ENCODE results near the gene CNN3. TPM values are rescaled to one million over a fixed set of nuclear protein-coding genes. Genes with fewer than 3 reads are reported as not detected.

The CNN3 gene
- total and polyA plus RNA-seq, 3 experiments from 2014 or later: 1.6 to 2.8 (median 2.3) TPM

DNA sequence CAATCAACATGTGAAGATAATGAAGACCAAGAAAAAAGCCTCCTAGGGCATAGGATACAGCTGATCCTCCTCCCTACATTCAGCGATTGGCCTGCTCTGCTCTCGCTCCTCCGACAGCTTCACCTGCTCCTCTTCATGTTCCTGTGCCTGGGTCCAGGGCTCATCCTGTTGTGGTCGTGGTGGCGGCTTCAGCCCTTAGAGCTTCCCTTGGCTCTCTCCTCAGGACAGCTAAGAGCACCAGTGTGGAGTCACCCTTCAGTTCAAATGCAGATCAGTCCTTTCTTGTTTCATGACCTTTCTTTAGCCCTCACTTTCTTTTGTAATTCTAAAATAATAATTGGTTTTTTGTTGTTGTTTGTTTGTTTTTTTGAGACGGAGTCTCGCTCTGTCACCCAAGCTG lies 18.7 kb downstream of the CNN3 start:
- Histone ChIP-seq H3K4me1 (ENCODE audit: insufficient read depth, low read length) (no peaks in the 10 kb centered on the region), H3K4me3 (ENCODE audit: low read length) (no peak overlapping the region), H3K27ac (ENCODE audit: low read depth, low read length) (no peak overlapping the region), H3K27me3 (ENCODE audit: insufficient read depth, low read length, poor library complexity, severe bottlenecking) (no peaks in the 10 kb centered on the region), H3K9me3 (ENCODE audit: low read length) (no peaks in the 10 kb centered on the region), H3K36me3 (ENCODE audit: insufficient read depth, low read length) (no peaks in the 10 kb centered on the region)
- POLR2A ChIA-PET: no interaction called here
- Mint-ChIP-seq H3K27me3 (peaks cover 5 to 42% of the 10 kb centered on the region in 2 donors), H3K27ac (no peak overlapping the region), H3K4me3 (no peak overlapping the region), H3K9me3 (no peaks in the 10 kb centered on the region), H3K4me1 (no peaks in the 10 kb centered on the region), H3K36me3 (peaks cover 0 to 2% (median 0%) of the 10 kb centered on the region in 3 donors)
- no peak for DNase-seq
- CTCF ChIA-PET: no interaction called here

DNA sequence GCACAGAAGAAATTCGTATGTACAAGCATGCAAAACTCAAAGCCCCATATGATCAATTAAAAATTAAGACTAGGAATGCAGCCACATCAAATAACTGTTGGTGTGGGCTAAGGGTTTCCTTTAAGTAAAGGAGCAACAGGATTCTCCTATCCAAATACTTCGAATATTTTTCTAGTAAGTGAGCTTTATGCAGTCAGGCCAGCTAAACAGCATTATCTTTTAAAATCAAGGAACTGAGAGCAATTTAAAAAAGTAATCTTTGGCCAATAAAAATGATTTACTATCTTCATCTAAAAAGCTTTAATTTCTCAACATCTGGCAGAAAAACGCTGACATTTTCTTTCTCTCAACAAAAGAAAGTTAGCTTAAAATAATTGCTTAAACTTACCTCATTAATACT lies 19.8 kb downstream of the CNN3 start:
- Histone ChIP-seq H3K4me1 (ENCODE audit: insufficient read depth, low read length) (no peaks in the 10 kb centered on the region), H3K9me3 (ENCODE audit: low read length) (no peaks in the 10 kb centered on the region), H3K4me3 (ENCODE audit: low read length) (no peak overlapping the region), H3K27ac (ENCODE audit: low read depth, low read length) (no peak overlapping the region), H3K27me3 (ENCODE audit: insufficient read depth, low read length, poor library complexity, severe bottlenecking) (no peaks in the 10 kb centered on the region), H3K36me3 (ENCODE audit: insufficient read depth, low read length) (no peaks in the 10 kb centered on the region)
- Mint-ChIP-seq H3K27ac (no peak overlapping the region), H3K9me3 (no peaks in the 10 kb centered on the region), H3K4me1 (no peaks in the 10 kb centered on the region), H3K27me3 (peaks cover 4 to 42% of the 10 kb centered on the region in 2 donors), H3K36me3 (peaks cover 0 to 2% (median 0%) of the 10 kb centered on the region in 3 donors), H3K4me3 (no peak overlapping the region)
- no peak for DNase-seq
- CTCF ChIA-PET: no interaction called here
- POLR2A ChIA-PET: no interaction called here

DNA sequence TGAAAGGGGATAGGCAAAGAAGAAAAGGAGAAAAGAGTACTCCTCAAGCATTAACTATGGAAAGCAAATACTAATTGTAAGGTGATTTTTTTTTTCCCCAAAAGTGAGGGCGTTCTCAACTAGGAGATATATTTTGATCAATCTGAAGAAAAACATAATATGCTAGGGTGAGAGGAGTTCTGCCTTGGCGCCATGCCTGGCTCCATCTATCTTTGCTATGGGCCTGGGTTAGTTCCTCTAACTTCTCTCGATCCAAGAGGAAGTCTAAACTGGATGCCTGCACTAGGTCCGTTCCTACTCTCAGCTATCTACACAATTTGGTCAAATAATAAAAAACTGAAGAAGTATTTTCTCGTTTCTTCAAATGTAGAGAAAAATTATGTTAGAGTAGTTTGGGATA lies 20.5 kb downstream of the CNN3 start:
- Histone ChIP-seq H3K27me3 (ENCODE audit: insufficient read depth, low read length, poor library complexity, severe bottlenecking) (no peaks in the 10 kb centered on the region), H3K27ac (ENCODE audit: low read depth, low read length) (no peak overlapping the region), H3K9me3 (ENCODE audit: low read length) (no peaks in the 10 kb centered on the region), H3K4me1 (ENCODE audit: insufficient read depth, low read length) (no peaks in the 10 kb centered on the region), H3K36me3 (ENCODE audit: insufficient read depth, low read length) (no peaks in the 10 kb centered on the region), H3K4me3 (ENCODE audit: low read length) (no peak overlapping the region)
- peaks cover 4 to 42% of the 10 kb centered on the region in 2 donors for H3K27me3 Mint-ChIP-seq
- DNase-seq: no peak
- no peak overlapping the region for H3K4me3 Mint-ChIP-seq
- ChIA-PET CTCF (no interaction called here), POLR2A (no interaction called here)
- no peak overlapping the region for H3K27ac Mint-ChIP-seq
- no peaks in the 10 kb centered on the region for H3K4me1 Mint-ChIP-seq
- H3K36me3 Mint-ChIP-seq: peaks cover 0 to 2% (median 0%) of the 10 kb centered on the region in 3 donors
- no peaks in the 10 kb centered on the region for H3K9me3 Mint-ChIP-seq

DNA sequence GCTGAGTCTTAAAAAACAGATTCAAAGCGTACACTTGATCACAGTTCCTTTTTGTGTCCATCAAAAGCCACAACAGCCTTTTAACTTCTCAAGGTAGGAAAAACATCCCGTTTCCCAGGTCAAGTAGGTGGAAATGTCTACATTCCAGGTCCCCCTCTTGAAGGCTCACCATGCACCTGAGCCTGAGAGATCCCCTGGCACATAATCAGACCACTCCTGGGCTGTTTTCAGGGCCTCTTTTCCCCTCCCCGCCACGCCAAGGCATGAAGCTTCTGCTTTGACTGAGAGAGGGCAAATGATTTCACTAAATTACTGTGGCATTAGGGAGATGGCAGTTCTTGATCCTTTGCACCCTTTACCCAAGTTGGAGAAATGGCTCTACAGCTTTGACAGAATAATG lies 21.7 kb downstream of the CNN3 start:
- Histone ChIP-seq H3K4me3 (ENCODE audit: low read length) (no peak overlapping the region), H3K36me3 (ENCODE audit: insufficient read depth, low read length) (no peaks in the 10 kb centered on the region), H3K27ac (ENCODE audit: low read depth, low read length) (no peak overlapping the region), H3K4me1 (ENCODE audit: insufficient read depth, low read length) (no peaks in the 10 kb centered on the region), H3K9me3 (ENCODE audit: low read length) (no peaks in the 10 kb centered on the region), H3K27me3 (ENCODE audit: insufficient read depth, low read length, poor library complexity, severe bottlenecking) (no peaks in the 10 kb centered on the region)
- peaks cover 4 to 31% of the 10 kb centered on the region in 2 donors for H3K27me3 Mint-ChIP-seq
- peaks cover 0 to 2% (median 0%) of the 10 kb centered on the region in 3 donors for H3K36me3 Mint-ChIP-seq
- no peak overlapping the region for H3K27ac Mint-ChIP-seq
- CTCF ChIA-PET: no interaction called here
- POLR2A ChIA-PET: no interaction called here
- no peaks in the 10 kb centered on the region for H3K9me3 Mint-ChIP-seq
- no peaks in the 10 kb centered on the region for H3K4me1 Mint-ChIP-seq
- no peak overlapping the region for H3K4me3 Mint-ChIP-seq
- DNase-seq: no peak

DNA sequence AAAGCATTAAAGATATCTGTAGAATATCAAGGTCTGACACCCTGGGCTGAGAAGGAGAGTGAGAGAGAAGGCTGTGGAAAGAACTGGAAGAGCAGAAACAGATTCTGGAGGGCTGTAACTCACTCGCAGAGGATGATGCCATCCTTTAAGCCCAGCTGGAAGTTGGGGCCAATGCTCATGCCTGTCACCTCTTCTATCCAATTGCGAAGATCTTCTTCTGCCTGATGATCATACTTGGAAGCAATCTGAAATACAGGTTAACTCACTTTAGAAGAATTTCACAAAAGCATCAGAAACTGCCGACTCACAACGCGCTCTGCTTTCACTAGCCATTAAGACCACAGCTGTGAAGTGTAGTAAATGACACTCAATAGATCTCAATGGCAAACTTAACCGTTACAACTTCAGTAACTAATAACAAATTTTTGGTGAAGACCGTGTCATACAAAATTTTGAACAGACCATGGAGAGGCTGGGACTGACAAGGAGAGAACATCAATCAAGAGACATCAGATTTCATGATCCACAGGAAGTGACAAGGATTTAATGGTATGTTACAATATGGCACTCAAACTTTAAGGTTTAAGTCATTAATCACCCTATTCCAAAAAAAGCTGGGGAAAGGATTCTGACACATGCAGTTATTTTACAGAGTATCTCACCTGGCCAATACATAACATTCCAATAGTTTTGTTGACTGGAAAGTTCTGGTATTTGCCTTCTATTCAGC lies 23.5 kb downstream of the CNN3 start:
- H3K9me3 Mint-ChIP-seq: no peaks in the 10 kb centered on the region
- H3K4me3 Mint-ChIP-seq: no peak overlapping the region
- no peak overlapping the region for H3K4me3 ChIP-seq (ENCODE audit: low read length)
- H3K36me3 Mint-ChIP-seq: peaks cover 0 to 2% (median 0%) of the 10 kb centered on the region in 3 donors
- H3K4me1 Mint-ChIP-seq: no peaks in the 10 kb centered on the region
- no peaks in the 10 kb centered on the region for H3K9me3 ChIP-seq (ENCODE audit: low read length)
- peaks cover 4 to 21% of the 10 kb centered on the region in 2 donors for H3K27me3 Mint-ChIP-seq
- H3K36me3 ChIP-seq (ENCODE audit: insufficient read depth, low read length): no peaks in the 10 kb centered on the region
- H3K27me3 ChIP-seq (ENCODE audit: insufficient read depth, low read length, poor library complexity, severe bottlenecking): no peaks in the 10 kb centered on the region
- ChIA-PET CTCF (no interaction called here), POLR2A (no interaction called here)
- no peak for DNase-seq
- no peak overlapping the region for H3K27ac Mint-ChIP-seq
- H3K27ac ChIP-seq (ENCODE audit: low read depth, low read length): no peak overlapping the region
- no peaks in the 10 kb centered on the region for H3K4me1 ChIP-seq (ENCODE audit: insufficient read depth, low read length)

DNA sequence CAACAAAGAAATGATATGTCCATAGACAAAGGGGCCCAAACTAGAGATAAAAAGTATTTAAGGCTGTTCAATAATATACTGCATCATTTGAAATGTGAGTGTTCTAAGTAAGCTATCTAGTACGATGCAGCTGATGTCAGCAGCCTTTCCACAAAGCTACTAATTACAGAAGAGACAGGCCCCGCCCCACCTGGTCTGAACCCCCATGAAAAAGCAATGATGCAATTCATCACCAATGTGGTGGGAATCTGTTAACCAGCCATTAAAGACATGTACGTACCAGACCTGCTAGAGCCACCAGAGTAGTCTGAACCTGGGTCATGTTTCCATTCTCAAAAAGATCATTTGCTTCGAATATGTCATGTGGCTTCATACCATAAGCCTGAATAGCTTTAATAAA lies 25.1 kb downstream of the CNN3 start:
- Histone ChIP-seq H3K9me3 (ENCODE audit: low read length) (no peaks in the 10 kb centered on the region), H3K4me1 (ENCODE audit: insufficient read depth, low read length) (no peaks in the 10 kb centered on the region), H3K27me3 (ENCODE audit: insufficient read depth, low read length, poor library complexity, severe bottlenecking) (no peaks in the 10 kb centered on the region), H3K4me3 (ENCODE audit: low read length) (no peak overlapping the region), H3K27ac (ENCODE audit: low read depth, low read length) (no peak overlapping the region), H3K36me3 (ENCODE audit: insufficient read depth, low read length) (no peaks in the 10 kb centered on the region)
- Mint-ChIP-seq H3K9me3 (no peaks in the 10 kb centered on the region), H3K4me3 (no peak overlapping the region), H3K27ac (no peak overlapping the region), H3K36me3 (no peaks in the 10 kb centered on the region), H3K4me1 (no peaks in the 10 kb centered on the region), H3K27me3 (peaks cover 4 to 14% of the 10 kb centered on the region in 2 donors)
- no peak for DNase-seq
- ChIA-PET CTCF (interaction anchor here (0.8 kb wide), 1 partner anchor 9 kb away, joined by 3 read pairs; no protein-coding TSS in a partner anchor), POLR2A (no interaction called here)

DNA sequence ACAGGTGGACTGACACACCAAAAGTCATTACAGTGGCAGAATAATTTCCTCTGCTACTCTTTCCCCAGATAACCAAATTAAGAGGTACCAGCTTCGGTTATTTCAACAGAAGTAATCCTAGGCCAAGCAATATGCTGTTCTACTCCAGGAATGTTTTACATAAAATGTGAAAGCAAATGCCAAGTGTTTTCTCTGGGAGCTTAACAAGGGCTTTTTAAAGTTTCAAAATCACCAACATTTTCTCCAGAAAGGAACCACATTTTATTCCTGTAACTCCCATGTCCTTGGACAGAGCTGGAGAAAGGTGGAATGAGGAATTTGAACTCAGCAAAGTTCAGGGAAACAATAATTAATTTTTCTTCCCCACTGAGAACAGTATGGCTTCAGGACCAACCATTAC lies 27.2 kb downstream of the CNN3 start:
- H3K4me1 ChIP-seq (ENCODE audit: insufficient read depth, low read length): no peaks in the 10 kb centered on the region
- no peak overlapping the region for H3K27ac ChIP-seq (ENCODE audit: low read depth, low read length)
- CTCF ChIA-PET: no interaction called here
- H3K27me3 Mint-ChIP-seq: peaks cover 4 to 10% of the 10 kb centered on the region in 2 donors
- H3K27ac Mint-ChIP-seq: no peak overlapping the region
- no peaks in the 10 kb centered on the region for H3K9me3 ChIP-seq (ENCODE audit: low read length)
- POLR2A ChIA-PET: no interaction called here
- no peaks in the 10 kb centered on the region for H3K36me3 ChIP-seq (ENCODE audit: insufficient read depth, low read length)
- no peak overlapping the region for H3K4me3 ChIP-seq (ENCODE audit: low read length)
- no peaks in the 10 kb centered on the region for H3K4me1 Mint-ChIP-seq
- H3K27me3 ChIP-seq (ENCODE audit: insufficient read depth, low read length, poor library complexity, severe bottlenecking): no peaks in the 10 kb centered on the region
- DNase-seq: no peak
- no peak overlapping the region for H3K4me3 Mint-ChIP-seq
- no peaks in the 10 kb centered on the region for H3K9me3 Mint-ChIP-seq
- no peaks in the 10 kb centered on the region for H3K36me3 Mint-ChIP-seq

DNA sequence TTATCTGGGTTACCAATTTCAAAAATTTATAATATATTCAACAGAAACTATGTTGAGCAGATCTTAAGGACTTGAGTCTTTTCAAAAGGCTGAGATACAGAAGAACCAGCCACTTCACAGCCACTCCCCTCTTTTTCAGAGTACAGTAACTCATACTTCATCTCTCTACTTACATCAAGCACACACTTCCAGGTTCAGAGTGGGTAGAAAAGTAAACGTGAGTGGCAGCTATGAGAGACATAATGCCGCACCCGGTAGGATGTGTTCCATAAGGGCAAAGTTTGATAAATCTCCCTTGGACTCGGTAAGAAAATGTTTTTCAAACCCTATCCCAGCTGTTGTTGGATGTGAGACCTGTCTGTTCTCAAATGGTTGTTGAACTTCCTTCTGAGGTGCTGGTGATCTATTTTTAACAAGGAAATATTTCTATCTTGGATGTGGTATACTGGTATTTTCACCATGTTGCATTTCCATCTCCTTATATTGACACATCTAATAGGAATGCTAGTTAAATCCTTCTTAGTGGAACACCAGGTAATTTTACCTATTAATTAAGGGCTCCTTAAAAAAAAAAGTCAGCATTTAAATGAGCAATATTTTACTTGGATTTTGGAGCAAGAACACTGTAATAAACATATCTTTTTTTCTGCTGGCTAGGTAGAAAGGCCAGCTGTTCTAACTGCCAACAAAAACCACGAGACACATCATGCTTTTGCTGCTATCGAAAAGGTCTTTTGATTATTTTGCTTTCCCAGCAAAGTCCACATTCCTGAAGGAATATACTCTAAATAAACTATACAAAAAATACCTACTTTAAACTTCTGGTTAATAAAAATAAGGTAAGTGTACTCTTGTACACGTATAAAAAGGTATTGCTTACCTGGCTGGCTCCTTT lies 28.2 kb downstream of the CNN3 start:
- Mint-ChIP-seq H3K9me3 (no peaks in the 10 kb centered on the region), H3K27ac (no peak overlapping the region), H3K27me3 (peaks cover 4 to 10% of the 10 kb centered on the region in 2 donors), H3K4me3 (no peak overlapping the region), H3K4me1 (no peaks in the 10 kb centered on the region), H3K36me3 (no peaks in the 10 kb centered on the region)
- H3K27ac ChIP-seq (ENCODE audit: low read depth, low read length): no peak overlapping the region
- no peaks in the 10 kb centered on the region for H3K4me1 ChIP-seq (ENCODE audit: insufficient read depth, low read length)
- CTCF ChIA-PET: interaction anchor here (1.0 kb wide), 1 partner anchor 45 kb away, joined by 5 read pairs; no protein-coding TSS in a partner anchor
- no peak overlapping the region for H3K4me3 ChIP-seq (ENCODE audit: low read length)
- H3K36me3 ChIP-seq (ENCODE audit: insufficient read depth, low read length): no peaks in the 10 kb centered on the region
- POLR2A ChIA-PET: no interaction called here
- H3K9me3 ChIP-seq (ENCODE audit: low read length): no peaks in the 10 kb centered on the region
- no peak for DNase-seq
- no peaks in the 10 kb centered on the region for H3K27me3 ChIP-seq (ENCODE audit: insufficient read depth, low read length, poor library complexity, severe bottlenecking)
